Measurements from ENCODE around the gene MRPS7.

Gene MRPS7

DNA sequence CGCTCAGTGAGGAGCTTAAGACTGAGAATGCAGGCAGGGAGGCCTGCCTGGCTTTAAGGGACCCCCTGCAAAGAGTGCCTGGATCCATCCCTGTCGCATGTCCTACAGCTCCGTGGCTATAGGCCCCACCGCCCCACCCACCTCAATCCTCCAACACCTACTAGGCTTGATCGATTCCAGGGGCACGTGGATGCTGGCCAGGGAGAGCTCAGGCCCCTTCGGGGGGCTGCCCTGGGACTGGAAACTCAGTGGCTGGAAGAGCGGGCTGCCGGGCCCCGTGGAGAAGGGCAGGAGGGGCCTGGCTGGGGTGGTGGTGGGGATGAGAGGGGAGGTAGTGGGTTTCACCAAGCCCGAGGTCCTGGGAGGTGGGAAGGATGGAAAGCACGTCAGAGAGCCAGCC is 22.5 kb upstream of the MRPS7 start:
- TF ChIP-seq, protein P1, sequence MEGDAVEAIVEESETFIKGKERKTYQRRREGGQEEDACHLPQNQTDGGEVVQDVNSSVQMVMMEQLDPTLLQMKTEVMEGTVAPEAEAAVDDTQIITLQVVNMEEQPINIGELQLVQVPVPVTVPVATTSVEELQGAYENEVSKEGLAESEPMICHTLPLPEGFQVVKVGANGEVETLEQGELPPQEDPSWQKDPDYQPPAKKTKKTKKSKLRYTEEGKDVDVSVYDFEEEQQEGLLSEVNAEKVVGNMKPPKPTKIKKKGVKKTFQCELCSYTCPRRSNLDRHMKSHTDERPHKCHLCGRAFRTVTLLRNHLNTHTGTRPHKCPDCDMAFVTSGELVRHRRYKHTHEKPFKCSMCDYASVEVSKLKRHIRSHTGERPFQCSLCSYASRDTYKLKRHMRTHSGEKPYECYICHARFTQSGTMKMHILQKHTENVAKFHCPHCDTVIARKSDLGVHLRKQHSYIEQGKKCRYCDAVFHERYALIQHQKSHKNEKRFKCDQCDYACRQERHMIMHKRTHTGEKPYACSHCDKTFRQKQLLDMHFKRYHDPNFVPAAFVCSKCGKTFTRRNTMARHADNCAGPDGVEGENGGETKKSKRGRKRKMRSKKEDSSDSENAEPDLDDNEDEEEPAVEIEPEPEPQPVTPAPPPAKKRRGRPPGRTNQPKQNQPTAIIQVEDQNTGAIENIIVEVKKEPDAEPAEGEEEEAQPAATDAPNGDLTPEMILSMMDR (IDR thresholded peaks at IDR 0.05; ENCODE audit: borderline replicate concordance, insufficient read depth, low read depth, low read length): no peak
- no peak overlapping the region for H3K4me3 ChIP-seq (ENCODE audit: low read depth, low read length)

DNA sequence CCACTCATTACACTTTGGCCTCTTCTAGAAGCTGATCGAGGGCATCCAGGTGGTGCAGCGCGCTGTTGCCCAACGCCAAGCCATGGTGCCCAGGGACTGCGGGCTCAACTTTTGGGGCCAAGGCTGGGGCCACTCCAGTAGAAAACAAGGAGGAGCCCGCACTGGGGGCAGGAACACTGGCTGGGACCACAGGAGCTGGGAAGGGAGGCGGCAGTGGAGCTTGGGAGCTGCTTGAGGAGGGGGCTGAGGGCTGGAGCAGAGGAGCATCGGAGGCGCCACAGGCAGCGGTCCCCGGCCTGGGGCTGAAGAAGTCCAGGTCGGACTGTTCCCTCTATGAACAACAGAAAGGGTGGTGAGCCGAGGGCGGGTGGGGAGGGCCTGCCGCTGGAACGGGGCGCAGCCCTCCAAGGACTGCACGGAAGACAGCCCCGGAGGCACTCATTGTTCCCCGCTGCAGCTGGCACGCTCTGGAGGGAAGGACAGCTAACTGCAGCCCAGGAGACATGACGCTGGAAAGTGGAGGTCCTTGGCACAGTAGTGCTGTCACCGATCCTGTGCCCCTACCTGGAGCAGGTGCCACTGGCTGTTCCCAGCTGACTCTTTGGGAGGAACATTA is 21.8 kb upstream of the MRPS7 start:
- TF ChIP-seq, protein P1 (IDR thresholded peaks at IDR 0.05; ENCODE audit: borderline replicate concordance, insufficient read depth, low read depth, low read length): no peak
- no peak overlapping the region for H3K4me3 ChIP-seq (ENCODE audit: low read depth, low read length)

DNA sequence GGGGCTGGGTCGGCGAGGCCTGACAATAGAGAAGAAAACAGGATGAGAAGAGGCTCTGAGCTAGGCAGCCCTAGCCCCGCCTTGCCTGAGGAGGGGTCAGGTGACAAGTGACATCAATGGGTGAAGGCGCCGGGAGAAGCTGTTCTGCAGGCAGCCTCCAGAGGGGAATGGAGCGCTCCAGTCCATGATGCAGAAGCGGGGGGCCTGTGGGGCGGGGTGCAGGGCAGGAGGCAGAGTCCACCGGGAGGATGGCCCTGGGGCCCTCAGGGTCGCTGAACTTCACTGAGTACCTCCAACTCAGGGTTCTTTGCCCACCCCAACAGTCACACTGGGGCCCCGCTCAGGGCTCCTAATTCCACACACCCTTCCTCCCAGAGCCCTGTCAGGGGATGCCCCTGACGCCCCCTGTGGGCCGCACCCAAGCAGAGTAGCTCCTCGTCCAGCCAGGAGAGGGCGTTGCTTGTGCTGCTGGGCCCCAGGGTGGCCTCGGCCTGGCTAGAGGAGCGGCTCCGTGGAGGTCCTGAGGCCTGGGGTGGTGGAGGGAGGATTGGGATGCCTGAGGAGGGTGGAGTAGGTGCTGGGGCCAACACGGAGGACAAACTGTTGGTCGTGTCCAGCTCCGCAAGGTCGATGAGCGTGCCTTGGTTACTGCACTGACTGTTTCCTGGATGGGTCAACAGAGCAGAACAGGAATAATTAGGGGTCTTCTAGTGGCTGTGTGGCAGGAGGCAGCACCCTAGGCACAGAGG is 21.1 kb upstream of the MRPS7 start:
- H3K4me3 ChIP-seq (ENCODE audit: low read depth, low read length): no peak overlapping the region
- TF ChIP-seq, protein P1 (IDR thresholded peaks at IDR 0.05; ENCODE audit: borderline replicate concordance, insufficient read depth, low read depth, low read length): peak; percentile 86

DNA sequence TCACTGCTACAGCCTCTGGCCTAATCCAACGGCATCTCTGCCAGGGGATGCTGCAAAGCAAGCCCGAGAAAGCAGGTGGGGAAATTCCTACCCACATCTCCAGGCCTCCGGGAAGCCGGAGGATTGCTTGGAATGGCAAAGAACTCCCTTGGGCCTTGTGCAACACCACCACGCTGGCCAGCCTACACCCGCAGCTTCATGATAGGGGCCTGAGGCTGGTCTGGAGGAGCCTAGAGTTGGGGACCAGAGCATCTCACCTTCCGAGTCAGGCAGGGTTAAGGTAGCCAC is 20.6 kb upstream of the MRPS7 start:
- TF ChIP-seq, protein P1 (IDR thresholded peaks at IDR 0.05; ENCODE audit: borderline replicate concordance, insufficient read depth, low read depth, low read length): no peak
- no peak overlapping the region for H3K4me3 ChIP-seq (ENCODE audit: low read depth, low read length)

DNA sequence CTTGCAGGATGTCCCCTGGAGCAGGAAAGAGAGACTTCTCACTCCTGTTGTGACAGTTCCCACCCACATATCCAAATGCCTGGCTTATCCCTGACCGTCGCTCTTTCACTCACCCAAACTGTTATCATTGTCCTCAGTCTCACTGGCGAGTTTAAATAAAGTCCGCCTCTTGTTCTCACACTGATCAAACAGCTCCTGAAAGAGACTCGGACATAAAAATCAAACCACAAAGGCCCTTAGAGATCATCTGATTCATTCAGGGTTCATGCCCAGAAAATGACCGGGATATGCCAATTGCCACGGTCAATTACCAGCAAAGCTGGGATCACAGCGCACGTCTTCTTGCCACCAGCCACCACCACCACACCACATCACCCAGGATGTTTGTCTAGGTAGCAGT is 20.2 kb upstream of the MRPS7 start:
- no peak overlapping the region for H3K4me3 ChIP-seq (ENCODE audit: low read depth, low read length)
- TF ChIP-seq, protein P1 (IDR thresholded peaks at IDR 0.05; ENCODE audit: borderline replicate concordance, insufficient read depth, low read depth, low read length): no peak

DNA sequence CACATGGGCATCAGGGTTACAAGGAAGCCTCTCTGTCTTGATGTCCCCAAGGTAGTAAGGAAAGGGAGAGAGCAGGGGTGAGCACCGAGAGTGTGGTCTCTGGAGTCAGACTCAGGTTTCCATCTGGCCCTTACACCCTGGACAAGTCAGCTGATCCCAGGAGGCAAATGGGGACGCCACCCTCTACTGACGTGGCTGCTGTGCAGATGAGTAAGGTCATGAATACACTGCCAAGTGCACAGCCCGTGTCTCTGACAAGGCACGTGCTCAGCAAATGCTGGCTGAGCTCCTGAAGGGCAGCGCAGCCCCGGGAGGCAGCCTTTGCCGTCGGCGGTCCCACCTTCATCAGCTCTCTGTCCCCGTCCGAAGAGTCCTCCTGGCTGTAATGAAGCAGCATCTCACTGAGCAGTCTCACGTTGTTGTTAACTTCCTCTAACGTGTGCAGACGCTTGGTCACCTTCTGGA is 19.7 kb upstream of the MRPS7 start:
- H3K4me3 ChIP-seq (ENCODE audit: low read depth, low read length): no peak overlapping the region
- TF ChIP-seq, protein P1 (IDR thresholded peaks at IDR 0.05; ENCODE audit: borderline replicate concordance, insufficient read depth, low read depth, low read length): no peak

DNA sequence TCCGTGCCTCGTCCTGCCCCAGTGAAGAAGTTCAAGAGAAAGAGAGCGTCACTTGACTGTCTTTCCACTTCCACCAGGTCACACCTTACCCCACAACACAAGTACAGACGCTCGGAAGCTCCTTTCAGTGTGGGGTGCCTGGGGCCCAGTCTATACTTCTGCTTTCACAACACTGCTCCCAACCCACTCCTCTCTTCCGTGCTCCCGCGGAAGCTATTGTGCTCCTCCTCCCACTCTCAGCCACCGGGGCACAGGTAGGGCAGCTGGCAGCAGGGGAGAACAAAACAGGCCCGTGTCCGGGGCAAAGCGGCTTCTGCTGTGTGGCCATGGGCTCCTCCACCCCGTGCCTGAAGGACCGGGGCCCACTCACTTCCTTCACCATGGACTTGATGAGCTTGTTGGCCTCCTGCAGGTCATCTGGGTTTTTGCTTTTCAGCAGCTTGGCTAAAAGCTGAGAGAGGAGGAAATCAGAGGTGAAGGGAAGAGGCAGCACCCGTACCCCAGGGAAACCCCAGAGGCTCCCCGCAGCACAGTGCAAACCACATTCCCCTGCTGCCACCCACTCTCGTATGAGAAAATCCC is 19.1 kb upstream of the MRPS7 start:
- H3K4me3 ChIP-seq (ENCODE audit: low read depth, low read length): no peak overlapping the region
- TF ChIP-seq, protein P1 (IDR thresholded peaks at IDR 0.05; ENCODE audit: borderline replicate concordance, insufficient read depth, low read depth, low read length): no peak
